Endothelial cell of umbilical vein (primary cell): ENCODE results near the gene SCAF8.

Source experiments
- CTCF ChIP-seq, 2 donors: IDR thresholded peaks; 1 replicate in 1 of 2; 2 replicates in 1 of 2; pipeline ENCODE4 v1.5.1; 2011; ENCODE audit warnings: low read length in 2 of 2, mild to moderate bottlenecking in 2 of 2, moderate library complexity in 2 of 2, control low read depth in 1 of 2, inconsistent platforms in 1 of 2, low read depth in 1 of 2; ENCODE audit not compliant: insufficient read depth in 1 of 2; ENCODE audit errors: extremely low read depth in 1 of 2
- EZH2 ChIP-seq: IDR thresholded peaks from 2 replicates; pipeline ENCODE4 v1.6.1; 2012; ENCODE audit warnings: borderline replicate concordance, low read depth, mild to moderate bottlenecking, moderate library complexity, low read length, inconsistent platforms; ENCODE audit not compliant: severe bottlenecking
- FOS ChIP-seq: IDR thresholded peaks from 2 replicates; pipeline ENCODE4 v1.6.1; 2011; ENCODE audit warnings: mild to moderate bottlenecking, low read length, moderate library complexity, borderline replicate concordance; ENCODE audit not compliant: insufficient read depth
- GATA2 ChIP-seq: IDR thresholded peaks from 2 replicates; pipeline ENCODE4 v1.7.0; 2011; ENCODE audit warnings: low read depth, mild to moderate bottlenecking, moderate library complexity, mixed read lengths, low read length; ENCODE audit not compliant: insufficient read length, insufficient read depth
- JUN ChIP-seq: IDR thresholded peaks from 2 replicates; pipeline ENCODE4 v1.6.1; 2011; ENCODE audit warnings: borderline replicate concordance, low read depth; ENCODE audit not compliant: insufficient read length, insufficient read depth
- MAX ChIP-seq: IDR thresholded peaks from 2 replicates; pipeline ENCODE4 v1.6.1; 2011; ENCODE audit not compliant: insufficient read depth, insufficient read length
- MYC ChIP-seq: IDR thresholded peaks from one replicate; pipeline ENCODE4 v1.6.1; 2011; ENCODE audit warnings: mild to moderate bottlenecking, low read depth, low read length
- POLR2A ChIP-seq: IDR thresholded peaks from 2 replicates; pipeline ENCODE4 v1.6.1; 2012; ENCODE audit warnings: low read depth, mild to moderate bottlenecking, control low read depth, low read length
- POLR2AphosphoS5 ChIP-seq: IDR thresholded peaks from 2 replicates; pipeline ENCODE4 v1.6.1; 2012; ENCODE audit warnings: low read depth, mild to moderate bottlenecking, control low read depth, low read length, moderate library complexity; ENCODE audit not compliant: insufficient read depth

- no peak for TF ChIP-seq EZH2
- TF ChIP-seq CTCF (IDR thresholded peaks at IDR 0.05; ENCODE audit: extremely low read depth in 1 of 2, insufficient read depth in 1 of 2, low read depth in 1 of 2, low read length in 2 of 2) = no peak
- TF ChIP-seq GATA2 = no peak
- TF ChIP-seq POLR2AphosphoS5 = no peak
- no peak for TF ChIP-seq POLR2A
- no peak for TF ChIP-seq JUN
- TF ChIP-seq FOS = no peak
- TF ChIP-seq MYC = no peak
- TF ChIP-seq MAX = no peak
These were observed 35.1 kb downstream of the SCAF8 start for GRCh38 chr6:154768280-154768679.
